ENCODE data around the gene DEAF1. TPM values are rescaled to one million over a fixed set of nuclear protein-coding genes. Genes with fewer than 3 reads are reported as not detected.

Gene DEAF1
- total and polyA plus RNA-seq, 2 of the 13 experiments (the other 11 are each of a cell fraction or from before 2014, with no cell fraction given) = 22.3 to 29.6 TPM

DNA sequence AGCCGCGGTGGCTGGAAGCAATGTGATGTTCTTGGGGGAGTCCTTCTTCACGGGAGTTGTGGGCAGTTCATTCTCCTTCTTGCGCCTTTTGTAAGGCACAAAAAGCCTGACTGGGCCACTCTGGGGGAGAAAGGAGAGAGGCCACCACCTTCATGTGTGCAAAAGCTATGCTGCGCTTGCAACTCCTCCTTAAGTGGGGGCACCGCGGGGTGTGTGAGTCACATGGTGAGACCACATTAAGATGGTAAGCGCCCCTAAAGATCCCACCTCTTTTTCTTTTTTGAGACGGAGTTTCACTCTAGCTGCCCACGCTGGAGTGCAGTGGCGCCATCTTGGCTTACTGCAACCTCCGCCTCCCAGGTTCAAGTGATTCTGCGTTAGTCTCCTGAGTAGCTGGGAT is 14.1 kb downstream of the DEAF1 start:
- in situ Hi-C loops (cut with HindIII; ENCODE audit: extremely low pct_ligation_motif_present, low pct_unique_long_range_greater_than_20kb) (no loop called here), intact Hi-C loops (cut with micrococcal nuclease; ENCODE audit: unreplicated experiment) (no loop called here)
- BruUV-seq (replicated peaks) = no TSS peak
- no peaks in the 10 kb centered on the region for H4K20me1 ChIP-seq (ENCODE audit: insufficient read depth, low read length)
- ATAC-seq (no peak), DNase-seq (ENCODE audit: low spot score) (no peak), FAIRE-seq (no peak)
- H3K4me3 ChIP-seq (replicated peaks in 1 of 3; ENCODE audit: insufficient read depth in 1 of 3, low read depth in 2 of 3, low read length in 3 of 3) = no peak overlapping the region
- H3K36me3 ChIP-seq (replicated peaks in 1 of 2; ENCODE audit: control insufficient read depth in 1 of 2, insufficient read depth in 2 of 2, low read length in 2 of 2) = peaks cover 17 to 67% of the 10 kb centered on the region in 2 experiments; a peak in 4 of 5 replicates
- 96% methylated on average over 13 of the region's 13 CpGs for WGBS (ENCODE audit: low lambda C conversion rate)
- H3K27ac ChIP-seq (ENCODE audit: extremely low read length, insufficient read depth, low read length) = no peak overlapping the region
- no peak overlapping the region for H3K9ac ChIP-seq (ENCODE audit: insufficient read depth, low read depth, low read length)
- CTCF ChIA-PET (ENCODE audit: low intra/inter-chr PET ratio, low total read pairs) = no interaction called here
- H3K27me3 ChIP-seq (ENCODE audit: control insufficient read depth in 1 of 2, insufficient read depth in 2 of 2, low read length in 2 of 2) = no peaks in the 10 kb centered on the region; a peak in 1 of 5 replicates
- TF ChIP-seq ZNF263 (CRISPR knock-in tag; IDR thresholded peaks at IDR 0.05) (no peak), ZNF546 (CRISPR knock-in tag; conservative IDR thresholded peaks at IDR 0.05) (no peak), ZNF414 (CRISPR knock-in tag; IDR thresholded peaks at IDR 0.05) (no peak), ATF7 (IDR thresholded peaks at IDR 0.05) (no peak), ATF7 (CRISPR knock-in tag; IDR thresholded peaks at IDR 0.05) (no peak), ZMAT5 (CRISPR knock-in tag; IDR thresholded peaks at IDR 0.05; ENCODE audit: borderline replicate concordance, low read depth) (no peak), TBL1XR1 (IDR thresholded peaks at IDR 0.05; ENCODE audit: borderline replicate concordance, low read length, partially characterized antibody) (no peak), ZNF441 (CRISPR knock-in tag; IDR thresholded peaks at IDR 0.05; ENCODE audit: borderline replicate concordance) (no peak), ZFP41 (CRISPR knock-in tag; IDR thresholded peaks at IDR 0.05; ENCODE audit: borderline replicate concordance) (no peak), ZNF451 (CRISPR knock-in tag; IDR thresholded peaks at IDR 0.05) (no peak), ZNF562 (CRISPR knock-in tag; IDR thresholded peaks at IDR 0.05; ENCODE audit: borderline replicate concordance) (no peak), ZUFSP (CRISPR knock-in tag; IDR thresholded peaks at IDR 0.05; ENCODE audit: borderline replicate concordance) (no peak), ZNF850 (CRISPR knock-in tag; conservative IDR thresholded peaks at IDR 0.05) (no peak), ZNF552 (CRISPR knock-in tag; IDR thresholded peaks at IDR 0.05; ENCODE audit: borderline replicate concordance) (no peak), GATA4 (IDR thresholded peaks at IDR 0.05; ENCODE audit: borderline replicate concordance, low read depth) (no peak), SYNCRIP (IDR thresholded peaks at IDR 0.05; ENCODE audit: insufficient read depth, low read depth, low read length) (no peak), ZNF747 (CRISPR knock-in tag; IDR thresholded peaks at IDR 0.05; ENCODE audit: borderline replicate concordance) (no peak)
- TF ChIP-seq, protein P1, sequence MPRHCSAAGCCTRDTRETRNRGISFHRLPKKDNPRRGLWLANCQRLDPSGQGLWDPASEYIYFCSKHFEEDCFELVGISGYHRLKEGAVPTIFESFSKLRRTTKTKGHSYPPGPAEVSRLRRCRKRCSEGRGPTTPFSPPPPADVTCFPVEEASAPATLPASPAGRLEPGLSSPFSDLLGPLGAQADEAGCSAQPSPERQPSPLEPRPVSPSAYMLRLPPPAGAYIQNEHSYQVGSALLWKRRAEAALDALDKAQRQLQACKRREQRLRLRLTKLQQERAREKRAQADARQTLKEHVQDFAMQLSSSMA (CRISPR knock-in tag; IDR thresholded peaks at IDR 0.05) = no peak
- TF ChIP-seq, protein P2, sequence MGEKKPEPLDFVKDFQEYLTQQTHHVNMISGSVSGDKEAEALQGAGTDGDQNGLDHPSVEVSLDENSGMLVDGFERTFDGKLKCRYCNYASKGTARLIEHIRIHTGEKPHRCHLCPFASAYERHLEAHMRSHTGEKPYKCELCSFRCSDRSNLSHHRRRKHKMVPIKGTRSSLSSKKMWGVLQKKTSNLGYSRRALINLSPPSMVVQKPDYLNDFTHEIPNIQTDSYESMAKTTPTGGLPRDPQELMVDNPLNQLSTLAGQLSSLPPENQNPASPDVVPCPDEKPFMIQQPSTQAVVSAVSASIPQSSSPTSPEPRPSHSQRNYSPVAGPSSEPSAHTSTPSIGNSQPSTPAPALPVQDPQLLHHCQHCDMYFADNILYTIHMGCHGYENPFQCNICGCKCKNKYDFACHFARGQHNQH (CRISPR knock-in tag; IDR thresholded peaks at IDR 0.05) = no peak
- no peaks in the 10 kb centered on the region for H3K9me3 ChIP-seq (ENCODE audit: low read length)
- POLR2A ChIA-PET = interaction anchor here (1.3 kb wide), 1 partner anchor 15 kb away, joined by 3 read pairs; the partner anchor contains the start of gene TMEM80
- H3K79me2 ChIP-seq (ENCODE audit: insufficient read depth, low read length) = no peaks in the 10 kb centered on the region
- H3K4me1 ChIP-seq (ENCODE audit: insufficient read depth, low read length) = no peaks in the 10 kb centered on the region
- no peak overlapping the region for H3K4me2 ChIP-seq (ENCODE audit: low read depth, low read length)
- no peak overlapping the region for H2AFZ ChIP-seq (ENCODE audit: low read length)
